Stimulated activated CD4-positive, alpha-beta T cell treated with anti-CD3 and anti-CD28 coated beads, Interleukin-4, amount 100 ng/mL, for 48 hours (primary cell): ENCODE results near the gene SCN3A.

Experiments
- DNase-seq, 2 donors: peaks; one replicate each; pipeline ENCODE4 v3.0.0-alpha.2; 2020; ENCODE audit warnings: low read depth in 2 of 2

Gene SCN3A

DNA sequence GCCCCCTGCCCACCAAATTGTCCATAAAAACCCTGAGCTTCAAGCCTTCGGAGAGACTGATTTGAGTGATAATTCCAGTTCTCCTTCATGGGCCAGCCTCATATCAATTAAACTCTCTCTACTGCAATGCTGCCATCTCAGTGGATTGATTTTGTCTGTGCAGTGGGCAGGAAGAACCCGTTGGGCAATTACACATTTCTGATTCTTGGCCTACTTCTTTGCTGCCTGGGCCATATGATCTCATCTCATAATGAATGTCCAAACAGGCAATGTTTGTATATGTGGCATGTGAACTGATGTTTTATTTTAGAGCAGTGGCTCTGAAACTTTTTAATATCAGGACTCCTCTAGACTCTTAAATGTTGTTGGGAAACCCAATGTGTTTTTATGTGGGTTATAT is 147.3 kb downstream of the SCN3A start:
- no peak for DNase-seq

DNA sequence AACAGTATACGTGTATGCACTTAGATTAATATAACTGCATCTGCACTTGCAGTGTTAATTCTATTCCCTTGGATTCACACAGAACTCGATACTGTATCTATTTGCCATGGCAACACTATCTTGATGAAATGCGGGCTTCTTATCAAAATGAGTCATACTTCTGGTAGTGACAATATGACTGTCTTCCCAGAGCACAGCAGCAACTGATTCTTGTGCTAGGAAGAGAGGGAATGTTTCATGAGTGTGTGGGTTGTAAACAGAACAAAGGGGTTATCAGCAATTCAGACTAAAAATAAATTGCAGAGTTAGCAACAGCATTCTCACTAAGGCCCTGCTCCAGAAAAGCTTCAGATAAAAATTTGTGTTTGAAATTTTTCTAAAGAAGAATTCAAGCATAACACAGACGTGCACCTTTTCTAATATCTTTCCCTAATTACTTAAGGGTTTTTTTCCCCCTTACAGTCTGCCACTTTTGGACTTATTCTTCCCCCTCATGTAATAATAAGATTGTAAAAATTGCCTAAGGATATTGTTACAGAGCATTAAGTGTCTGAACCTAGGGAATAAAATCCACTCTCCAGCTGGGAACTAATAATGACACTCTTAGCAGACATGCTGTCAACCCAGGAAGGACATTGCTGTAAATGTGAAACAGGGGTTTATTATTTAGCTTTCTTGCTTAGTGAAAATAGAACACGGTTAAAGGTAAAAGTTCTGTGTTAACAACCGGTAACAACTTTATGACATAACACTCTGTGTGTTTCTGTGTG is 148.6 kb downstream of the SCN3A start:
- no peak for DNase-seq

DNA sequence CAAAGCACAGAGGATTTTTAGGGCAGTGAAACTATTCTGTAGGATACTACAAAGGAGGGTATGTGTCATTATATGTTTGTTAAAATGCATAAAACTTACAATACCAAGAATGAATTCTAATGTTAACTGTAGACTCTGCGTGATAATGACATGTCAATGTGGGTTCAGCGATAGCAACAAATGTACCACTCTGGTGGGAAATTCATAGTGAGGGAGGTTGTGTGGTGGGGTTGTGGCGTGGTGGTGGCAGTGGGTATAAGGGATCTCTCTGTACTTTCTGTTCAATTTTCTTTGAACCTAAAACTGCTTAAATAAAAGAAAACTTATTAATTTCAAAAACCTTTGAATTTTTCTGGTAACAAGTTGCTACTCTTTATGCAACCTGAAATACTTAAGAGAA is 149.2 kb downstream of the SCN3A start:
- no peak for DNase-seq

DNA sequence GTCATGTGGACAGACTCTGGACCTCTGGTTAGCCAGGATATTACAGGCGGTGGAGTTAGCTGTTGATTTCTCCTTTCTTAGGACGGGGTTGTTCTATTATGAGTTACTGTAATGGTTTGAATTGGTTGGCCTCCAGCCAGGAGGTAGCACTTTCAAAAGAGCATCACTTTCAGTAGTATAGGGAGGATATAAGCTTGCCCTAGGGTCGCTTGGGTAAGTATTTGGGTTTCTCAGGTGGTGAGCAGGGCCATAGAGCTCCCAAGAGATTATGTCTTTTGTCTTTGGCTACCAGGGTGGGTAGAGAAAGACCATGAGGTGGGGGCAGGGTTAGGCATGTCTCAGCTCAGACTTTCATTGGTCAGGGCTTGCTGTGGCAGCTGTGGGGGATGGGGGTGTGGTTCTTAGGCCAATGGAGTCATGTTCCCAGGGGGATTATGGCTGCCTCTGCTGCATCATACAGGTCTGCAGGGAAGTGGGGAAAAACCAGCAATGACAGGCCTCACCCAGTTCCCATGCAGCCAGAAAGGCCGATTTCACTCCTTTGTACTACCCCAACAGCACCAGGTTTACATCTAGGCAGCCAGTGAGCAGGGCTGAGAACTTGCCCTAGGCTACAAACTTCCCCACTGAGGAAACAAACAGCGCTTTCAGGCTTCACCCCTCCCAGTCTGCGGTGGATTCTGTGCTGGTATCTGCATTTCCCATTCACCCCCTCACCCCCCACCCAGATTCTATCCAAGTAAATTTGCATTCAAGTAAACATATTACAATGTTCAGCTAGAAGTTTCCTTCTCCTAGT is 159.1 kb downstream of the SCN3A start:
- DNase-seq: no peak
